HCT116 (cell line): ENCODE data around the gene SLC10A6.

Experiments used
- CTCF ChIP-seq, 3 experiments: fragments of 200-600 bp in 1 of 3; sonication (generic) in 1 of 3; IDR thresholded peaks in 2 of 3; conservative IDR thresholded peaks in 1 of 3; 2 replicates each; pipeline ENCODE4 v1.5.1; 2012 to 2017; ENCODE audit warnings: low read depth in 2 of 3, low read length in 2 of 3, antibody characterized with exemption in 1 of 3, borderline replicate concordance in 1 of 3, control low read depth in 1 of 3, mild to moderate bottlenecking in 1 of 3, mixed read lengths in 1 of 3, mixed run types in 1 of 3, moderate library complexity in 1 of 3; ENCODE audit not compliant: insufficient read depth in 1 of 3
- EGR1 ChIP-seq: IDR thresholded peaks from 2 replicates; pipeline ENCODE4 v1.6.1; 2012; ENCODE audit warnings: low read depth
- ELF1 ChIP-seq: IDR thresholded peaks from 2 replicates; pipeline ENCODE4 v1.6.1; 2012; ENCODE audit warnings: low read depth, borderline replicate concordance
- EZH2 ChIP-seq: fragments of 200-600 bp; sonication (generic); IDR thresholded peaks from 2 replicates; pipeline ENCODE4 v1.6.1; 2017; ENCODE audit warnings: antibody characterized with exemption, mixed run types
- JUND ChIP-seq: IDR thresholded peaks from 2 replicates; pipeline ENCODE4 v1.6.1; 2012
- POLR2AphosphoS5 ChIP-seq: IDR thresholded peaks from 2 replicates; pipeline ENCODE4 v1.6.1; 2011; ENCODE audit warnings: mild to moderate bottlenecking, low read depth, low read length, moderate library complexity
- REST ChIP-seq: IDR thresholded peaks from 2 replicates; pipeline ENCODE4 v1.6.1; 2012; ENCODE audit warnings: low read depth
- SIN3A ChIP-seq: IDR thresholded peaks from 2 replicates; pipeline ENCODE4 v1.6.1; 2012; ENCODE audit warnings: low read depth
- SP1 ChIP-seq: IDR thresholded peaks from 2 replicates; pipeline ENCODE4 v1.6.1; 2012; ENCODE audit warnings: low read depth
- TCF7L2 ChIP-seq: IDR thresholded peaks from 2 replicates; pipeline ENCODE4 v1.7.0; 2011; ENCODE audit warnings: borderline replicate concordance, inconsistent platforms; ENCODE audit not compliant: insufficient read depth, insufficient read length; ENCODE audit errors: extremely low read depth

DNA sequence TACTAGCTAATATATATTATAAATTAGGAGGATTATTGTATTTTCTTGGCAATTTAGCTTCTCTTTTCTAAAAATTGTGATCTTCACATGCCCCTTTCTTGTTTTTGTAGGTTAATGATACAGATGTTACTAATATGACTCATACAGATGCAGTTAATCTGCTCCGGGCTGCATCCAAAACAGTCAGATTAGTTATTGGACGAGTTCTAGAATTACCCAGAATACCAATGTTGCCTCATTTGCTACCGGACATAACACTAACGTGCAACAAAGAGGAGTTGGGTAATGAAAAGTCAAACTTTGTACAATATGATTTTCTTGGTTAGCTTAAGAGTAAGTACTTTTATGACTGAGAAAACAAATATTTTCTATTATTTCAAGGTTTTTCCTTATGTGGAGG lies 74.1 kb downstream of the SLC10A6 start:
- TF ChIP-seq CTCF (IDR thresholded peaks at IDR 0.05 in 2 of 3, conservative IDR thresholded peaks at IDR 0.05 in 1 of 3; ENCODE audit: borderline replicate concordance in 1 of 3, insufficient read depth in 1 of 3, low read depth in 2 of 3, low read length in 2 of 3) (no peak), JUND (no peak), EGR1 (no peak), SP1 (no peak), EZH2 (no peak), ELF1 (no peak), SIN3A (no peak), REST (no peak), POLR2AphosphoS5 (no peak), TCF7L2 (no peak)
